Esophagus muscularis mucosa (tissue), 3 donors: ENCODE data around the gene OGG1.

ENCODE experiments used
- POLR2A ChIP-seq: fragments of 450-650 bp; IDR thresholded peaks from one replicate; pipeline ENCODE4 v1.6.1; 2017; ENCODE audit warnings: antibody characterized with exemption, moderate library complexity, mild to moderate bottlenecking, low read depth
- TF ChIP-seq, protein P1 (sequence below), 3 experiments: fragments of 200-600 bp in 2 of 3; fragments of 450-650 bp in 1 of 3; sonication (generic) in 2 of 3; IDR thresholded peaks; one replicate each; pipeline ENCODE4 v1.5.1; 2017 to 2019; ENCODE audit warnings: antibody characterized with exemption in 3 of 3, mild to moderate bottlenecking in 2 of 3, moderate library complexity in 1 of 3

DNA sequence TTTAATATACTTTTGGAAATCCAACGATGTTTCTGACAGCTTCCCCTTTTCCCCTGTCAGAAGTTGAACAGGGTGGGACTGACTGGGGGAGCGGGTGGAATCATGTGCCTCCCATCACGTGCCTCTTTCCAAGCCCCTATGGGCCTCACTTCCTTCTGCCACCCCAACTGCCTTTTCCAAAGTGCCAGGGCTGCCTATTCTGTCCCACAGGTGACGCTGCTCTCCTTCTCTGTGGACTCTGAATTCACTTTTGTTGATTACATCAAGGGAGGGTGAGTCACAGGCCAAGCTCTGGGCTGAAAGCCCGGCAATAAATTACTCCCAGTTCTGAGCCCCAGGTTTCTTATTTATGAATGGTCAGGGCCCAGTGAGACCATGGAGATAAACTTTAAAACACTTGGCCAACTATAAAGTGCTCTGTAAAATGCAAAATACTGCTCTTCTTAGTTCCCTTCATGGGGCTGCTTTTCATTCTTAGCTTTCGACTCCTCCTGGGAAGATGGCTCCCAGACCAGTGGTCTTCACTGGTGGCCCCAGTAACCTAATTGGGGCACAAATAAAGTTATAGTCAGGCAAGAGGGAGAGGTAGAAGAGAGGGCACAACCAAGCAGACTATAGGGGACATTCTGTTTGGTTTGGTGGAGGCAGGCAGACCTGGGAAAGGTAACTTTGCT is 33.9 kb upstream of the OGG1 start:
- TF ChIP-seq, protein P1, sequence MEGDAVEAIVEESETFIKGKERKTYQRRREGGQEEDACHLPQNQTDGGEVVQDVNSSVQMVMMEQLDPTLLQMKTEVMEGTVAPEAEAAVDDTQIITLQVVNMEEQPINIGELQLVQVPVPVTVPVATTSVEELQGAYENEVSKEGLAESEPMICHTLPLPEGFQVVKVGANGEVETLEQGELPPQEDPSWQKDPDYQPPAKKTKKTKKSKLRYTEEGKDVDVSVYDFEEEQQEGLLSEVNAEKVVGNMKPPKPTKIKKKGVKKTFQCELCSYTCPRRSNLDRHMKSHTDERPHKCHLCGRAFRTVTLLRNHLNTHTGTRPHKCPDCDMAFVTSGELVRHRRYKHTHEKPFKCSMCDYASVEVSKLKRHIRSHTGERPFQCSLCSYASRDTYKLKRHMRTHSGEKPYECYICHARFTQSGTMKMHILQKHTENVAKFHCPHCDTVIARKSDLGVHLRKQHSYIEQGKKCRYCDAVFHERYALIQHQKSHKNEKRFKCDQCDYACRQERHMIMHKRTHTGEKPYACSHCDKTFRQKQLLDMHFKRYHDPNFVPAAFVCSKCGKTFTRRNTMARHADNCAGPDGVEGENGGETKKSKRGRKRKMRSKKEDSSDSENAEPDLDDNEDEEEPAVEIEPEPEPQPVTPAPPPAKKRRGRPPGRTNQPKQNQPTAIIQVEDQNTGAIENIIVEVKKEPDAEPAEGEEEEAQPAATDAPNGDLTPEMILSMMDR (IDR thresholded peaks at IDR 0.05) = peak; percentile 75 to 90 (median 88)
- TF ChIP-seq POLR2A = no peak
